ENCODE data around the gene HIBADH. TPM values are rescaled to one million over a fixed set of nuclear protein-coding genes. Genes with fewer than 3 reads are reported as not detected.

Gene HIBADH
- total RNA-seq, 1 experiment from 2014 or later, result 33.7 TPM

DNA sequence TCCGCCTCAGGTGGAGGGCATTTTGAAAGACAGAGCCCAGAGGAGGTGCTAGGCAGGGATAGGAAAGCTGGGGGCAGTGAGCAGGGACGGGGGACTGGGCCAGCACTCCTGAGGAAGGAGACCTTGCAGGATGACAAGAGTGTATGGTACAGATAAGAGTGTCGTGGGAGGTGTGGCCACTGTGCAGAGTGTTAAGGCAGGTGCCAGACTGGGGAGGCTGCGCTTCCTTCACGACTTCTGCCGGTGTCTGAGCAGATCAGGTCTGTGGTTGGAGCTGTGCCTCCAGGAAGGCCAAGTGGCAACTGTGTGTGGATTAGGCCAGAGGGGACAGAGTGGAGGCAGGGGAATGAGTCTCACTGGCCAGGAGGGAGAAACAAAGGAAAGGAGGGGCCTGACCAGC is 161.7 kb downstream of the HIBADH start:
- Mint-ChIP-seq H3K27ac (ENCODE audit: unreplicated experiment) (no peak overlapping the region), H3K4me1 (ENCODE audit: low read depth, unreplicated experiment) (no peaks in the 10 kb centered on the region), H3K9me3 (ENCODE audit: unreplicated experiment) (no peaks in the 10 kb centered on the region), H3K27me3 (ENCODE audit: insufficient read depth, unreplicated experiment) (no peaks in the 10 kb centered on the region), H3K4me3 (ENCODE audit: unreplicated experiment) (no peak overlapping the region), H3K36me3 (ENCODE audit: insufficient read depth, unreplicated experiment) (peaks cover 6% of the 10 kb centered on the region)
- TF ChIP-seq, protein P1, sequence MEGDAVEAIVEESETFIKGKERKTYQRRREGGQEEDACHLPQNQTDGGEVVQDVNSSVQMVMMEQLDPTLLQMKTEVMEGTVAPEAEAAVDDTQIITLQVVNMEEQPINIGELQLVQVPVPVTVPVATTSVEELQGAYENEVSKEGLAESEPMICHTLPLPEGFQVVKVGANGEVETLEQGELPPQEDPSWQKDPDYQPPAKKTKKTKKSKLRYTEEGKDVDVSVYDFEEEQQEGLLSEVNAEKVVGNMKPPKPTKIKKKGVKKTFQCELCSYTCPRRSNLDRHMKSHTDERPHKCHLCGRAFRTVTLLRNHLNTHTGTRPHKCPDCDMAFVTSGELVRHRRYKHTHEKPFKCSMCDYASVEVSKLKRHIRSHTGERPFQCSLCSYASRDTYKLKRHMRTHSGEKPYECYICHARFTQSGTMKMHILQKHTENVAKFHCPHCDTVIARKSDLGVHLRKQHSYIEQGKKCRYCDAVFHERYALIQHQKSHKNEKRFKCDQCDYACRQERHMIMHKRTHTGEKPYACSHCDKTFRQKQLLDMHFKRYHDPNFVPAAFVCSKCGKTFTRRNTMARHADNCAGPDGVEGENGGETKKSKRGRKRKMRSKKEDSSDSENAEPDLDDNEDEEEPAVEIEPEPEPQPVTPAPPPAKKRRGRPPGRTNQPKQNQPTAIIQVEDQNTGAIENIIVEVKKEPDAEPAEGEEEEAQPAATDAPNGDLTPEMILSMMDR (IDR thresholded peaks at IDR 0.05; ENCODE audit: insufficient read depth in 1 of 2, low read depth in 1 of 2, low read length in 1 of 2, severe bottlenecking in 1 of 2, unreplicated experiment in 1 of 2), result no peak
- BruUV-seq (replicated peaks), result no TSS peak
- Histone ChIP-seq H3K9me3 (no peaks in the 10 kb centered on the region), H3K36me3 (ENCODE audit: control insufficient read depth, insufficient read depth, low read length) (no peaks in the 10 kb centered on the region), H3K27me3 (replicated peaks; ENCODE audit: control insufficient read depth, insufficient read depth, low read length) (no peaks in the 10 kb centered on the region), H3K4me3 (ENCODE audit: low read depth, low read length) (no peak overlapping the region), H3K4me1 (no peaks in the 10 kb centered on the region)
- intact Hi-C loops (cut with micrococcal nuclease; ENCODE audit: unreplicated experiment), result no loop called here
- no peak for DNase-seq
- CTCF ChIA-PET, result interaction anchor here (0.9 kb wide), 1 partner anchor 301 kb away, joined by 3 read pairs; the partner anchor contains the start of gene HOXA13
- POLR2A ChIA-PET, result no interaction called here

DNA sequence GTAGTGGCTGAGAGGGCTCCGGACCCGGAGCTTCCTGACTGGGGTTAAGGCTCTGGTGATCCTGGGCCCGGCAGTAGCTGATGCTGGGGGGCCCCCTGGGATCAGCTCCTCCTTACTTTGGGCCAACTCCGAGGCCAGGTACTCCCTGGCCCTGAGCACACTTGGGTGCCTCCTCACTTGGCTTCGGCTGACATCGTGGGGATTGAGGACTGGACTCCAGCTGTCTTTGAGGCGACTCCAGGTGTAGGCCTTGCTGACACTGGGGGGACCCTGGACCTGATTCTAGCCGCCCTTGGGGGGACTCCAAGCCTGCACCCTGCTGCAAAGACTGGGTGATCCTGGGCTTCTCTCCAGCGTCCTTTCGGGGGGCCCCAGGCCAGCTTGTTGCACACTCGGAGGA is 170.5 kb downstream of the HIBADH start:
- H3K36me3 Mint-ChIP-seq (ENCODE audit: insufficient read depth, unreplicated experiment), result no peaks in the 10 kb centered on the region
- Histone ChIP-seq H3K4me1 (no peaks in the 10 kb centered on the region), H3K36me3 (ENCODE audit: control insufficient read depth, insufficient read depth, low read length) (no peaks in the 10 kb centered on the region), H3K4me3 (ENCODE audit: low read depth, low read length) (no peak overlapping the region), H3K27me3 (replicated peaks; ENCODE audit: control insufficient read depth, insufficient read depth, low read length) (no peaks in the 10 kb centered on the region), H3K9me3 (no peaks in the 10 kb centered on the region)
- H3K4me1 Mint-ChIP-seq (ENCODE audit: low read depth, unreplicated experiment), result no peaks in the 10 kb centered on the region
- intact Hi-C loops (cut with micrococcal nuclease; ENCODE audit: unreplicated experiment), result no loop called here
- no peaks in the 10 kb centered on the region for H3K9me3 Mint-ChIP-seq (ENCODE audit: unreplicated experiment)
- no peak overlapping the region for H3K4me3 Mint-ChIP-seq (ENCODE audit: unreplicated experiment)
- H3K27ac Mint-ChIP-seq (ENCODE audit: unreplicated experiment), result no peak overlapping the region
- TF ChIP-seq, protein P1 (IDR thresholded peaks at IDR 0.05; ENCODE audit: insufficient read depth in 1 of 2, low read depth in 1 of 2, low read length in 1 of 2, severe bottlenecking in 1 of 2, unreplicated experiment in 1 of 2), result no peak
- ChIA-PET POLR2A (no interaction called here), CTCF (no interaction called here)
- no peaks in the 10 kb centered on the region for H3K27me3 Mint-ChIP-seq (ENCODE audit: insufficient read depth, unreplicated experiment)
- DNase-seq, result no peak
- BruUV-seq (replicated peaks), result no TSS peak

DNA sequence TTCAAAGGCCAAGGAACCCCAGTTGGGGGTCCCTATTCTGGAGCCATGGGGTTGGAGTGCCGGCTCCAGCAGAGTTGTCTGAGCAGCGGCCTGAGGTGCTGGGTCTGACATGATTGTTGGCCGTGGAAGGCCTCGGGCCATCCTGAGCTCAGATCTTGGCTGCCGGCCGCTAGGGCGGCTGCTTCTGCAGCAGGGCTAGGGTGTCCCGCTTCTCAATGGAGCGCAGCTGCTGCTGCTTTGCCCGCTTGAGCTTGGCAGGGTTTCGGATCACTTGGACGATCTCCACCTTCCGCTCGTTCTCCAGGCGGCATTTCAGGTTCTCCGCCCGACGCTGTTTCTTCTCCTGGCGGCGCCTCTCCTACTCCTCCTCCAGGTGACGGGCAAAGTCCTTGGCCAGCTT is 171.1 kb downstream of the HIBADH start:
- no peaks in the 10 kb centered on the region for H3K27me3 ChIP-seq (replicated peaks; ENCODE audit: control insufficient read depth, insufficient read depth, low read length)
- no peaks in the 10 kb centered on the region for H3K9me3 ChIP-seq
- no peak overlapping the region for H3K4me3 Mint-ChIP-seq (ENCODE audit: unreplicated experiment)
- TF ChIP-seq, protein P1 (IDR thresholded peaks at IDR 0.05; ENCODE audit: insufficient read depth in 1 of 2, low read depth in 1 of 2, low read length in 1 of 2, severe bottlenecking in 1 of 2, unreplicated experiment in 1 of 2), result no peak
- H3K36me3 ChIP-seq (ENCODE audit: control insufficient read depth, insufficient read depth, low read length), result no peaks in the 10 kb centered on the region
- H3K27ac Mint-ChIP-seq (ENCODE audit: unreplicated experiment), result no peak overlapping the region
- H3K36me3 Mint-ChIP-seq (ENCODE audit: insufficient read depth, unreplicated experiment), result no peaks in the 10 kb centered on the region
- no peaks in the 10 kb centered on the region for H3K9me3 Mint-ChIP-seq (ENCODE audit: unreplicated experiment)
- no peaks in the 10 kb centered on the region for H3K27me3 Mint-ChIP-seq (ENCODE audit: insufficient read depth, unreplicated experiment)
- intact Hi-C loops (cut with micrococcal nuclease; ENCODE audit: unreplicated experiment), result no loop called here
- BruUV-seq (replicated peaks), result no TSS peak
- ChIA-PET POLR2A (no interaction called here), CTCF (no interaction called here)
- DNase-seq, result no peak
- H3K4me1 ChIP-seq, result no peaks in the 10 kb centered on the region
- no peak overlapping the region for H3K4me3 ChIP-seq (ENCODE audit: low read depth, low read length)
- H3K4me1 Mint-ChIP-seq (ENCODE audit: low read depth, unreplicated experiment), result no peaks in the 10 kb centered on the region
